OCI-LY1 (cell line): Measurements from ENCODE around the gene ALG5.

Experiments
- H2AFZ ChIP-seq: fragments of 200-600 bp; sonication (generic), shearing (Covaris generic); 2 replicates; pipeline ENCODE4 v1.6.0; 2014; ENCODE audit warnings: antibody characterized with exemption, mild to moderate bottlenecking, low read length
- H3F3A ChIP-seq: fragments of 200-600 bp; sonication (generic), shearing (Covaris generic); 2 replicates; pipeline ENCODE4 v1.6.0; 2014; ENCODE audit warnings: mild to moderate bottlenecking, antibody characterized with exemption, low read length, moderate library complexity; ENCODE audit not compliant: insufficient read depth
- H3K27ac ChIP-seq: fragments of 200-600 bp; sonication (generic); 2 replicates; pipeline ENCODE4 v1.5.1; 2014; ENCODE audit warnings: low read length, mixed run types, mild to moderate bottlenecking, low read depth; ENCODE audit not compliant: poor library complexity, severe bottlenecking
- H3K27me3 ChIP-seq: fragments of 200-600 bp; sonication (generic); 2 replicates; pipeline ENCODE4 v1.6.0; 2014; ENCODE audit warnings: antibody characterized with exemption, mild to moderate bottlenecking, low read length, moderate library complexity; ENCODE audit not compliant: insufficient read depth
- H3K36me3 ChIP-seq: fragments of 200-600 bp; sonication (generic); 2 replicates; pipeline ENCODE4 v1.6.1; 2014; ENCODE audit warnings: mild to moderate bottlenecking, antibody characterized with exemption, low read length, moderate library complexity, mixed read lengths; ENCODE audit not compliant: insufficient read depth
- H3K4me1 ChIP-seq: fragments of 200-600 bp; sonication (generic); 2 replicates; pipeline ENCODE4 v1.5.1; 2014; ENCODE audit warnings: mild to moderate bottlenecking, low read length, moderate library complexity; ENCODE audit not compliant: insufficient read depth, severe bottlenecking
- H3K4me2 ChIP-seq: fragments of 200-600 bp; sonication (generic), shearing (Covaris generic); 2 replicates; pipeline ENCODE4 v1.6.1; 2014; ENCODE audit warnings: low read length
- H3K4me3 ChIP-seq: fragments of 200-600 bp; sonication (generic); 2 replicates; pipeline ENCODE4 v1.5.1; 2014; ENCODE audit warnings: low read length, low read depth, mild to moderate bottlenecking, mixed read lengths; ENCODE audit not compliant: poor library complexity, severe bottlenecking
- H3K79me2 ChIP-seq: fragments of 200-600 bp; shearing (Covaris generic); 2 replicates; pipeline ENCODE4 v1.6.1; 2016; ENCODE audit warnings: mixed run types, low read length, mixed read lengths; ENCODE audit not compliant: insufficient read depth
- H3K9ac ChIP-seq: fragments of 200-600 bp; sonication (generic), shearing (Covaris generic); 2 replicates; pipeline ENCODE4 v1.6.1; 2014; ENCODE audit warnings: mild to moderate bottlenecking, low read length, mixed read lengths
- H3K9me2 ChIP-seq: fragments of 200-600 bp; sonication (generic), shearing (Covaris generic); 2 replicates; pipeline ENCODE4 v1.6.1; 2014; ENCODE audit warnings: low read depth, mild to moderate bottlenecking, low read length, mixed read lengths
- H3K9me3 ChIP-seq: fragments of 200-600 bp; shearing (Covaris generic); 2 replicates; pipeline ENCODE4 v1.6.1; 2014; ENCODE audit warnings: low read length, mixed read lengths
- H4K20me1 ChIP-seq: fragments of 200-600 bp; sonication (generic), shearing (Covaris generic); 2 replicates; pipeline ENCODE4 v1.6.0; 2016; ENCODE audit warnings: mild to moderate bottlenecking, low read length; ENCODE audit not compliant: insufficient read depth
- EZH2 ChIP-seq: fragments of 200-600 bp; sonication (generic), shearing (Covaris generic); IDR thresholded peaks from 2 replicates; pipeline ENCODE4 v1.8.0; 2017; ENCODE audit warnings: borderline replicate concordance, mixed run types, mild to moderate bottlenecking, antibody characterized with exemption, low read length, moderate library complexity, mixed read lengths
- TF ChIP-seq, protein P1 (sequence below): fragments of 200-600 bp; sonication (generic), shearing (Covaris generic); IDR thresholded peaks from 2 replicates; pipeline ENCODE4 v1.5.1; 2017; ENCODE audit warnings: mild to moderate bottlenecking, antibody characterized with exemption, low read length, moderate library complexity, mixed read lengths

Gene ALG5

DNA sequence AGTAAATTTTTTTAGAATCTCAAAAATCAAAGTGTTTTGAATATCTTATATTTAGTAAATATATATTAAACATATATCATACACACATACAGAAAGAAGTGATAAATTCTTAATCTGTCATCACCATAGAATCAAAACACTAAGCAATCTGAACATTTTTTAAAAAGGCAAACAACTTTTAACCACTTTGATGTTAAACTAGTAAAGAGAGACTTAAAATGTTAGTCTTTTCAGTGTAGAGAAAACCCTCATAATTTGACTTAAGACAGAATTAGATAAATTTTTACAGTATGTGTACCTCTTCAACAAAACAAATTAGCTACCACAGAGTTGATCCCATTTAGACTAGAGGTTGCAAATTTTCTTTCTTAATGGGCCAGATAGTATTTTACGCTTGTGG, 46.9 kb upstream of the ALG5 start:
- Histone ChIP-seq H3K79me2 (peaks cover 3% of the 10 kb centered on the region; the same call in 1 of the 2 replicates), H3K27ac (no peak overlapping the region), H3K36me3 (peaks cover 33% of the 10 kb centered on the region; the same call in 1 of the 2 replicates)

GRCh38 chr13:37040789-37041188, 41.6 kb upstream of the ALG5 start:
- no peak overlapping the region for H3K4me3 ChIP-seq
- no peaks in the 10 kb centered on the region for H4K20me1 ChIP-seq
- no peak overlapping the region for H3K4me2 ChIP-seq
- H3K79me2 ChIP-seq = no peaks in the 10 kb centered on the region
- H3K9me3 ChIP-seq = no peaks in the 10 kb centered on the region
- H3K27ac ChIP-seq = no peak overlapping the region
- no peak overlapping the region for H3K9ac ChIP-seq
- H3K27me3 ChIP-seq = no peaks in the 10 kb centered on the region
- no peaks in the 10 kb centered on the region for H3F3A ChIP-seq
- H3K36me3 ChIP-seq = peaks cover 42% of the 10 kb centered on the region
- H2AFZ ChIP-seq = no peak overlapping the region
- H3K9me2 ChIP-seq = no peaks in the 10 kb centered on the region
- H3K4me1 ChIP-seq = no peaks in the 10 kb centered on the region
- TF ChIP-seq EZH2 = no peak
- TF ChIP-seq, protein P1, sequence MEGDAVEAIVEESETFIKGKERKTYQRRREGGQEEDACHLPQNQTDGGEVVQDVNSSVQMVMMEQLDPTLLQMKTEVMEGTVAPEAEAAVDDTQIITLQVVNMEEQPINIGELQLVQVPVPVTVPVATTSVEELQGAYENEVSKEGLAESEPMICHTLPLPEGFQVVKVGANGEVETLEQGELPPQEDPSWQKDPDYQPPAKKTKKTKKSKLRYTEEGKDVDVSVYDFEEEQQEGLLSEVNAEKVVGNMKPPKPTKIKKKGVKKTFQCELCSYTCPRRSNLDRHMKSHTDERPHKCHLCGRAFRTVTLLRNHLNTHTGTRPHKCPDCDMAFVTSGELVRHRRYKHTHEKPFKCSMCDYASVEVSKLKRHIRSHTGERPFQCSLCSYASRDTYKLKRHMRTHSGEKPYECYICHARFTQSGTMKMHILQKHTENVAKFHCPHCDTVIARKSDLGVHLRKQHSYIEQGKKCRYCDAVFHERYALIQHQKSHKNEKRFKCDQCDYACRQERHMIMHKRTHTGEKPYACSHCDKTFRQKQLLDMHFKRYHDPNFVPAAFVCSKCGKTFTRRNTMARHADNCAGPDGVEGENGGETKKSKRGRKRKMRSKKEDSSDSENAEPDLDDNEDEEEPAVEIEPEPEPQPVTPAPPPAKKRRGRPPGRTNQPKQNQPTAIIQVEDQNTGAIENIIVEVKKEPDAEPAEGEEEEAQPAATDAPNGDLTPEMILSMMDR = no peak

More for the DNA sequence above, 46.9 kb upstream of the ALG5 start:
- Histone ChIP-seq H3K4me2 (no peak overlapping the region), H3K9ac (no peak overlapping the region), H4K20me1 (no peaks in the 10 kb centered on the region), H3F3A (no peaks in the 10 kb centered on the region), H3K27me3 (no peaks in the 10 kb centered on the region), H3K4me3 (no peak overlapping the region), H2AFZ (no peak overlapping the region), H3K9me2 (no peaks in the 10 kb centered on the region), H3K9me3 (no peaks in the 10 kb centered on the region), H3K4me1 (no peaks in the 10 kb centered on the region)
- no peak for TF ChIP-seq EZH2
- TF ChIP-seq, protein P1 = no peak

DNA sequence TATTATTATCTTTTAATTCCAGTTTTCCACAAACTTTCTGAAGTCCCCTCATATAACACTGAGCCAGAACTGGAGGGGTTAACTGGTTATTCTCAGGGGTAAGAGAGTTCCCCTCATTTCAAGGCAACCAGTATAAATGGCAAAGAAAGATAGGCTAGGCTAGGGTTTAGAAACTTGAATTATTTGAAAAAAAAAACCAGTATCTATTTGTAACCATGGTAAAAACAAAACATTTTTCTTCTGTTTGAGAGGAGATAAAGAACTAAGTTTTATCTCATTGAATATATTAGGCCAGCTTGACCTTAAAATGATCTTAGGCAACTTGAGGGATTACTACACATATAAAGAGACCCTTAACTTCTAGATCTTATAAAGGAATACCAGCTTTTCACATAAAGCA, 40.8 kb upstream of the ALG5 start:
- no peak overlapping the region for H3K4me2 ChIP-seq
- H3F3A ChIP-seq = no peaks in the 10 kb centered on the region
- H2AFZ ChIP-seq = no peak overlapping the region
- no peak overlapping the region for H3K27ac ChIP-seq
- H3K27me3 ChIP-seq = no peaks in the 10 kb centered on the region
- TF ChIP-seq, protein P1 = no peak
- no peak for TF ChIP-seq EZH2
- H3K4me3 ChIP-seq = no peak overlapping the region
- H3K9ac ChIP-seq = no peak overlapping the region
- no peaks in the 10 kb centered on the region for H3K9me2 ChIP-seq
- no peaks in the 10 kb centered on the region for H3K79me2 ChIP-seq
- H3K36me3 ChIP-seq = peaks cover 51% of the 10 kb centered on the region
- no peaks in the 10 kb centered on the region for H3K4me1 ChIP-seq
- no peaks in the 10 kb centered on the region for H4K20me1 ChIP-seq
- no peaks in the 10 kb centered on the region for H3K9me3 ChIP-seq
